HuH-7 (cell line): ENCODE results near the gene CIB1.

Source experiments
- DNase-seq: peaks from one replicate; pipeline ENCODE4 v3.0.0; 2011; ENCODE audit warnings: low spot score

The CIB1 gene

GRCh38 chr15:90240856-90241255, 7.1 kb upstream of the CIB1 start:
- no peak for DNase-seq

GRCh38 chr15:90239371-90239770, 5.6 kb upstream of the CIB1 start:
- DNase-seq = no peak

- DNase-seq = peak; percentile 99
These were observed 601 bp upstream of the CIB1 start, which contains the start of gene GDPGP1 for GRCh38 chr15:90234096-90234988. GDPGP1 (plus strand) TSS chr15:90234209; CDS start chr15:90240909, 6,700 bp downstream.

GRCh38 chr15:90232941-90233386, 777 bp downstream of the CIB1 start:
- DNase-seq = no peak

- DNase-seq = no peak
These were observed 1.5 kb downstream of the CIB1 start for GRCh38 chr15:90232196-90232595.

- DNase-seq = no peak
These were observed 2.4 kb downstream of the CIB1 start for GRCh38 chr15:90231028-90232017.

- no peak for DNase-seq
These were observed 3.1 kb downstream of the CIB1 start for GRCh38 chr15:90230610-90231009.

- no peak for DNase-seq
These were observed 3.7 kb downstream of the CIB1 start for GRCh38 chr15:90230071-90230494.

GRCh38 chr15:90228960-90229359, 4.8 kb downstream of the CIB1 start:
- DNase-seq = no peak

GRCh38 chr15:90227816-90228772, 5.6 kb downstream of the CIB1 start:
- DNase-seq = no peak

- DNase-seq = no peak
These were observed 6.4 kb downstream of the CIB1 start for GRCh38 chr15:90227336-90227735.

- DNase-seq = no peak
These were observed 8.1 kb downstream of the CIB1 start for GRCh38 chr15:90225504-90226234.

GRCh38 chr15:90225047-90225446, 8.7 kb downstream of the CIB1 start:
- no peak for DNase-seq

- DNase-seq = no peak
These were observed 10.1 kb downstream of the CIB1 start for GRCh38 chr15:90223441-90224165.

- DNase-seq = no peak
These were observed 11.2 kb downstream of the CIB1 start for GRCh38 chr15:90222547-90222946.

- peak; percentile 97 for DNase-seq
These were observed 12.4 kb downstream of the CIB1 start for GRCh38 chr15:90221246-90221900.

- peak; percentile 87 for DNase-seq
These were observed 14.2 kb downstream of the CIB1 start for GRCh38 chr15:90219421-90220141.

- no peak for DNase-seq
These were observed 15.9 kb downstream of the CIB1 start for GRCh38 chr15:90217671-90218394.
